SK-N-MC (cell line): ENCODE measurements around the gene ABHD17B.

Experiments
- EZH2 ChIP-seq: fragments of 200-600 bp; sonication (generic); IDR thresholded peaks from one replicate; pipeline ENCODE4 v1.6.1; 2017; ENCODE audit warnings: antibody characterized with exemption
- FOXP2 ChIP-seq: optimal IDR thresholded peaks from 2 replicates; pipeline ENCODE3; 2011; ENCODE audit warnings: mild to moderate bottlenecking, moderate library complexity; ENCODE audit not compliant: insufficient read depth; ENCODE audit errors: extremely low read length, control extremely low read depth
- POLR2AphosphoS5 ChIP-seq: IDR thresholded peaks from 2 replicates; pipeline ENCODE4 v1.6.1; 2012; ENCODE audit warnings: mild to moderate bottlenecking, low read depth, low read length, borderline replicate concordance

- TF ChIP-seq EZH2 (no peak), POLR2AphosphoS5 (no peak), FOXP2 (no peak)
Measured at GRCh38 chr9:71929223-71929622, 18.2 kb upstream of the ABHD17B start.
